GM19324 (cell line): Measurements from ENCODE around the gene EEFSEC.

Experiments
- ATAC-seq: cut with Tn5 transposase; IDR thresholded peaks from one replicate; pipeline ENCODE4 v1.9.1; 2021; ENCODE audit warnings: mild to moderate bottlenecking, moderate library complexity; ENCODE audit not compliant: unreplicated experiment, low FRiP score

EEFSEC gene

DNA sequence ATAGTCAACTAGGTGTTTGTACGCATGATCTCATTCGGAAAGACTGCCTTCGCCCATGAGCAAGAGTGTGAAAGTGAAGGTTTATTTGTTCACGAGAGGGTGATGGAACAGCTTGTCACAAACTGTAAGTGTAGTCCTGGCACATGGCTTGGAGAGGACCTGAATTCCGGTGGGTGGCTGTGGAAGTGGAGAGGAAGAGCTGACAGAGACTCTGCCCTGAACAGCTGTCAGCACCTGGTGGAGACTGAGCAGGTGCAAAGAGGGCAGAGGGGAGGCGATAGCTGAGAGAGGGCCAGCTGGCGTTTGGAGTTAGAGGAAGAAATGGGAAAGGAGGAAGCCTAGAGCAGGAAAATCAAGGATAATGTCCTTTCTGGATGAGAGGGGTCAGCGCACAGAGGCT lies 155.7 kb downstream of the EEFSEC start:
- no peak for ATAC-seq

DNA sequence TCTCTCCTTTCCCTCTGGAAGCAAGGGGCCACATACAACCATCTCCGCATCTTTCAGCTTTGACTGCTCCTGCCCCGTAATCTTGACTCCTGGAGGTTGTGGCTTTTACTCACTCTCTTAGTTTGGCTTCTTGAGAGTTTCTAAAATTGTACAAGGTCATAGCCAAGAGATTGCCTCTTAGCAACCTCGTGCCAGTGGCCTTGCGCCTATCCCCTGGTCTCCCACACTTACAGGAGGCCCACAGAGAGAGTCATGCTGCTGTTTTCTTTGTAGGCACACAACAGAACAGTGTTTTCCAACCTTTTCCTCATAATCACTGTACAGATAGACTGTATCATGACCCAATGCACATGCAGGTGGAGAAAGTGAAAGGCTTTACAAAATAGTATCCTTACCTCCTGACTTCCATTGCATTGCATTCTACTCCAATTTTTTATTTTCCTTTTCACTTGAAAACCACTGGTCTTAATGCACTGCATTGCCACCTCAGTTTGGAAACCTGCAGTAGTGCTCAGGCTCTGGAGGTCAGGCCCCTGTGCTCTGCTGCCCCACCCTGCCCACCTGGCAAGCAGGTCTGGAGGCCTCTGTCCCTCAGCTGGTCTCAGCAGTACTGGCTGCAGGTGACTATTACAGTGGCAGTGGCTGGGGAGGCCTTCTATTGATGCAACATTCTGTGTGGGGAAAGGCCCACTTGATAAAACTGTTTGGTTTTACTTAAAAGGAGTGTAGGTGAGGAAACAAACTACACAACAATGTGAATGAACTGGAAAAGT lies 157.2 kb downstream of the EEFSEC start:
- no peak for ATAC-seq

- ATAC-seq = no peak
Observed at GRCh38 chr3:128311441-128311844, 158.2 kb downstream of the EEFSEC start.

DNA sequence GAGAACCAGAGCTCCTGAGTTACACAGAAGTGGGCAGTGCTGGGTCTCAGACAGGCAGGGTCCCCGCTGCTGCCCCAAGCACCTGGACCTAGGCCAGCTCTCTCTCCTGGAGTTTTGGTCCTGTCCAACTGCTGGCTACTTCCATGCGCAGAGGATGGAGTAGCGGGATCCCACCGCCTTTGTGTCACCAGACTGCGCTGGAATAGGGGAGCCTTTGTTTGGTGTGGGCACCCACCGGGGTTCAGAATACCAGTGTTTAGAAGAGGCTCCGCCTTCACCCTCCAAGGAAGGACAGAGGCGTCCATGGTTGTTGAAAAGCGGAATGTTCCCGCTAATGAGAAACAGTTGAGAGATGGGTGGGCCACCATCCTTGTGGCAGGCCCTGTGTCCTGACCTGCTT lies 159.0 kb downstream of the EEFSEC start:
- no peak for ATAC-seq

GRCh38 chr3:128313071-128313725 lies 159.9 kb downstream of the EEFSEC start:
- ATAC-seq = no peak

- no peak for ATAC-seq
Observed at GRCh38 chr3:128313935-128314334, 160.7 kb downstream of the EEFSEC start.

DNA sequence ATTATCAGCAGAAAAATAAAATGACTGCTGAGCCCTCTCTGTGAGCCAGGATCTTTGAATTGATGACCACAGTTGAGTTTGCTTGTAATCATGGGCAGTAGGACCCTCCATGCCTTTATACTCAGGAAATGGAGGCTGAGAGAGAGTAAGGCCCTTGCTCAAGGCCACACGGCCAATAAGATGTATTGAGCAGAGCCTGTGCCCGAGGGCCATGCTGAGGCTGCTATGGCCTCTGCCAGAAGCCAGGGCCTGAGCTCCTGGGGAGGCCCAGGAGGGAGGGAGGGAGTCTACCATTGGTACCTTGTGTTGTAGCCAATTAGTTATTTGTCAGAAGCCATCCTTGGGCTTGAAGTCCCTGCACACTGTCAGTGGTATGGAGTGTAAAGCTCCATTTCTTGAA lies 162.0 kb downstream of the EEFSEC start:
- no peak for ATAC-seq

GRCh38 chr3:128316481-128316891 lies 163.2 kb downstream of the EEFSEC start:
- ATAC-seq = no peak

GRCh38 chr3:128317101-128317697 lies 163.9 kb downstream of the EEFSEC start:
- no peak for ATAC-seq

- ATAC-seq = no peak
Observed at GRCh38 chr3:128317698-128318231, 164.5 kb downstream of the EEFSEC start.

GRCh38 chr3:128318275-128318941 lies 165.1 kb downstream of the EEFSEC start:
- ATAC-seq = no peak

- ATAC-seq = no peak
Observed at GRCh38 chr3:128319107-128319506, 165.8 kb downstream of the EEFSEC start.

GRCh38 chr3:128319741-128320141 lies 166.5 kb downstream of the EEFSEC start:
- no peak for ATAC-seq

GRCh38 chr3:128320551-128321340 lies 167.5 kb downstream of the EEFSEC start:
- ATAC-seq = no peak

- no peak for ATAC-seq
Observed at GRCh38 chr3:128321418-128321817, 168.1 kb downstream of the EEFSEC start.

DNA sequence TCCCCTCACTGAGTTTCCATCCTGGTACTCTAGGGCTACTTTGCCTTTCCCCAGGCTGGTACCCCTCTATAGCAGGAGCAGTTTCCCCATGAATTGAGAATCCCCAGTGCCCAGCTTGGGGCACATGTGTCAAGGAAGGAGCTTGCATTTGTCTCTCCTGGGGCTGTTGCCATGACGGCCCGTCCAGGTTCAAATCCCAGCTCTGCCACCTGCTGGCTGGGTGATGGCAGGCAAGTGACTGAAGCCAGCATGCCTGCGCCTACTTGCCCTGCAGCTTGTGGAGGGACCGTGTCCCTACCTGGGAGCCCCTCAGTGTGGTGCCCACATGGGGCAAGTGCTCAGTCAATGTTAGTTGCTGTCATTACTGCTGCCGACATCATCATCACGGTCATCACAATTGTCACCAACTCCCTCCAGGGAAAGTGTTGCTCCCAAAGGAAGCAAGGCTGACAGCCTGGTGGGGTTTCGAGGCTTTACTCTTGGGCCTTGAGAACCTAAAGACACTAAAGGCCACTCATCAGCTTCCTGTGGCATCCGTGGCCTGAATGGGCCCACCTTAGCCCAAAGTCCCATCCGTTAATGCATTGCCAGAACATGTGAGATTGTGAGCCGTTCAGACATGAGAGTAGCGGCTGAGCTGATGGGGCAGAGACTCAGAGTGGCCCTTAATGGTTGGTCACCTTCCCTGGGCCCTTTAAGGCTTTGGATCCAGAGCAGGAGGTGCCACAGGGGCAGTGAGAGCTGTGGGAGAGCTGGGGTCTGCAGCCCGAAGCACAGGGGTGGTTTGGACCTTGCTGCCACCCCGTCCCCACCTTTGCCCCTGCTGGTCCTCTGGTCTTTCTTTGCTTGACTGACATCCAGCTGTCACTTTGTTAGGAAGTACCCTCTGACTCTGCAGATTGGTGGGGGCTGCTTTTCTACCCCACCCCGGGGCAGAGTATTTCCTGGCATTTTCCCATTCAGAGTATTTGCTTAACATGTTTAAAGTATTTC lies 169.0 kb downstream of the EEFSEC start:
- no peak for ATAC-seq

GRCh38 chr3:128323206-128324081 lies 170.2 kb downstream of the EEFSEC start:
- ATAC-seq = no peak
